ENCODE measurements around the gene PCSK1.

Gene PCSK1

DNA sequence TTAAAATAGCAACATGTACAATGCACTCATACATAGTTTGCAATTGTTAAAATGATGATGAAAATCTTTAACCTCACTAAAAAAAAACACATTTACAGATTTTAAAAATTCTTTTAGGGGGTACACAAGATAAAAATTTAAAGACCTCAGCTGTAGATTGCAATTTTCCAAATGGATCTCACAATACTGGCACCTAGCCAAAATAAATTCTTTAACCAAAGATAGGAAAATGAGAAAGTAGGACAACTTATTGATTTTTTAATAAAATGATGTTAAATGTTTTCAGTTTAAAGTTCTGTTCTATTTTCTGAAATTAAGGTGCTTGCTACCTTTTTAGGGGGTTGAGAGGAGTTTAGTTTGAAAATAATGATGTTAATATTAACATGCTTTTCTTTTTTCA lies 90.0 kb downstream of the PCSK1 start:
- Histone ChIP-seq H3K27ac (ENCODE audit: low read depth, low read length, severe bottlenecking) (no peak overlapping the region), H3K4me3 (ENCODE audit: extremely low read depth, insufficient read depth, low read length, poor library complexity, severe bottlenecking) (no peak overlapping the region), H3K36me3 (ENCODE audit: control insufficient read depth, insufficient read depth, low read length) (no peaks in the 10 kb centered on the region), H3K4me1 (ENCODE audit: control insufficient read depth, insufficient read depth, low read length, poor library complexity, severe bottlenecking) (no peaks in the 10 kb centered on the region), H3K9me3 (ENCODE audit: control insufficient read depth, low read length) (no peaks in the 10 kb centered on the region)

DNA sequence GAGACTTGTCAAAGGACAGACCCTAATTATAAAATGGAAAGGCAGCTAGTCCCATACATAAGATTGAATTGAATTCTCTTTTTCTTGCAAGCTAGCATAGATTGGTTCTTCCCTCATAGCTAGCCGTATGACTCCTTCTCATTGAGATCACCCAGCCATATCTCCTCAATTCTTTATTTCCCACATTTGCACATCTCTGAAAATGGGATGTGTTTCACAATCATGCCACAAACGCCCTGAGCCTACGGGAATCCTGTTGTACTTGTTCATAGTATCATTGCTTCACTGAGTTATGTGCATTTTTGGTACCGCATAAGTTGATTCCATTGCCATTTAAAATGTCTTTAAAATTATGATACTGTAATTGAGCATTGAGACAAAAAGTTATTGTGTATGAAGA lies 90.5 kb downstream of the PCSK1 start:
- 91 to 100% methylated on average over 1 to 4 of the region's 4 CpGs for WGBS, 2 experiments (ENCODE audit: insufficient coverage in 2 of 2)
- H3K4me1 ChIP-seq (ENCODE audit: control insufficient read depth, insufficient read depth, low read length, poor library complexity, severe bottlenecking): no peaks in the 10 kb centered on the region
- no peaks in the 10 kb centered on the region for H3K36me3 ChIP-seq (ENCODE audit: control insufficient read depth, insufficient read depth, low read length)

More for the DNA sequence above, 90.5 kb downstream of the PCSK1 start:
- Histone ChIP-seq H3K9me3 (ENCODE audit: control insufficient read depth, low read length) (no peaks in the 10 kb centered on the region), H3K4me3 (ENCODE audit: extremely low read depth, insufficient read depth, low read length, poor library complexity, severe bottlenecking) (no peak overlapping the region), H3K27ac (ENCODE audit: low read depth, low read length, severe bottlenecking) (no peak overlapping the region)
